ENCODE data around the gene SLC6A18. TPM values are rescaled to one million over a fixed set of nuclear protein-coding genes. Genes with fewer than 3 reads are reported as not detected.

The SLC6A18 gene
- polyA plus RNA-seq, 1 experiment = not detected

DNA sequence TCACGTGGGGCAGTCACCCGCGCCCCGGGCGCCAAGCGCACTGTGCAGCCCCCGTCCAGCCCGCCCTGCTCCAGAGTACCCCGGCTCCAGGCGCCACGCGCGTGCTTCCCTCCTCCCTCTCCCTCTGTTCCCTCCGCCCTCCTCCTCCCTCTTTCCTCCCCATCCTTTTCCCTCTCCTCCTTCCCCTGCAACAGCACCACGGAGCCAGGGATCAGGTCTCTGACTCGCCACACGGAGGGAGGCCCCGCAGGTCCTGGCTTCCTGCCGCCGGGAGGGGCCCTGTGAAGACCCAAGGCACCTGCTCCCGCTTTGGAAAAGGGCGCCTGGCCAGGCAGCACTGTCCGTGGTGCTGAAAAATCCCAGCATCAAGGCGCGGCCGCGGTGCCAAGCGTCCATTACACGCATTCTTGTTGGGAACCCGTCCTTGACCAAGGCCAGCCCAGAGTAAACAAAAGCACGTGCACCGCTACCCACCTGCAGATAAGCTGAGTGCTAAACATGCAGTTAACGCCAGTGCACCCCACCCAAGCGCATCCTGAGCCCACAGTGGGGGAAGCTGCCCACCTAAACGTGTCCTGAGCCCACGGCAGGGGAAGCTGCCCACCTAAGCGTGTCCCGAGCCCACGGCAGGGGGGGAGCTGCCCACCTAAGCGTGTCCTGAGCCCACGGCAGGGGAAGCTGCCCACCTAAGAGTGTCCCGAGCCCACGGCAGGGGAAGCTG is 21.7 kb downstream of the SLC6A18 start:
- ChIA-PET POLR2A (no interaction called here), CTCF (interaction anchor here (0.6 kb wide), 1 partner anchor 397 kb away, joined by 4 read pairs; no protein-coding TSS in a partner anchor)
- no peak for DNase-seq (ENCODE audit: low read depth)
- Histone ChIP-seq H3K36me3 (ENCODE audit: control insufficient read depth, insufficient read depth, low read length) (no peaks in the 10 kb centered on the region), H3K4me3 (ENCODE audit: low read depth, low read length) (no peak overlapping the region), H3K27me3 (ENCODE audit: control insufficient read depth, insufficient read depth, low read length) (0 out of 2 replicates have a peak, but pooled peaks cover 1% of the 10 kb centered on the region)
- TF ChIP-seq, protein P1, sequence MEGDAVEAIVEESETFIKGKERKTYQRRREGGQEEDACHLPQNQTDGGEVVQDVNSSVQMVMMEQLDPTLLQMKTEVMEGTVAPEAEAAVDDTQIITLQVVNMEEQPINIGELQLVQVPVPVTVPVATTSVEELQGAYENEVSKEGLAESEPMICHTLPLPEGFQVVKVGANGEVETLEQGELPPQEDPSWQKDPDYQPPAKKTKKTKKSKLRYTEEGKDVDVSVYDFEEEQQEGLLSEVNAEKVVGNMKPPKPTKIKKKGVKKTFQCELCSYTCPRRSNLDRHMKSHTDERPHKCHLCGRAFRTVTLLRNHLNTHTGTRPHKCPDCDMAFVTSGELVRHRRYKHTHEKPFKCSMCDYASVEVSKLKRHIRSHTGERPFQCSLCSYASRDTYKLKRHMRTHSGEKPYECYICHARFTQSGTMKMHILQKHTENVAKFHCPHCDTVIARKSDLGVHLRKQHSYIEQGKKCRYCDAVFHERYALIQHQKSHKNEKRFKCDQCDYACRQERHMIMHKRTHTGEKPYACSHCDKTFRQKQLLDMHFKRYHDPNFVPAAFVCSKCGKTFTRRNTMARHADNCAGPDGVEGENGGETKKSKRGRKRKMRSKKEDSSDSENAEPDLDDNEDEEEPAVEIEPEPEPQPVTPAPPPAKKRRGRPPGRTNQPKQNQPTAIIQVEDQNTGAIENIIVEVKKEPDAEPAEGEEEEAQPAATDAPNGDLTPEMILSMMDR (IDR thresholded peaks at IDR 0.05; ENCODE audit: insufficient read depth, low read depth, low read length) = no peak

DNA sequence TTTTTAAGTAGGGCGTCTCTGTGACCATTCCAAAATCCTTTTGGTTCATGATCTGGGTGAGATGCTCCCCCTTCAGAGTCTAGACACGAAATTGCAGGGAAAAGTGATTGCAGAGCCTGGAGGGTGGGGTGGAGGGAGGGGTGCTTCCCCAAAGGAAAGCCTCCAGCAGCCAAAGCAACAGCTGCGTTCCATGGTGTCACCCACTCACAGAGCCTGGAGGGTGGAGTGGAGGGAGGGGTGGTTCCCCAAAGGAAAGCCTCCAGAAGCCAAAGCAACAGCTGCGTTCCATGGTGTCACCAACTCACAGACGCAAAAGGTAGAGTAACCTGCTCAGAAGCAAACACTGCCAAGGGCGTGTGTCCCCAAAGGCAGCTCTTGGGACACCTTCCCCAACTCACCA is 22.6 kb downstream of the SLC6A18 start:
- TF ChIP-seq, protein P1 (IDR thresholded peaks at IDR 0.05; ENCODE audit: insufficient read depth, low read depth, low read length) = no peak
- Histone ChIP-seq H3K27me3 (ENCODE audit: control insufficient read depth, insufficient read depth, low read length) (0 out of 2 replicates have a peak, but pooled peaks cover 1% of the 10 kb centered on the region), H3K4me3 (ENCODE audit: low read depth, low read length) (no peak overlapping the region), H3K36me3 (ENCODE audit: control insufficient read depth, insufficient read depth, low read length) (no peaks in the 10 kb centered on the region)
- CTCF ChIA-PET = no interaction called here
- POLR2A ChIA-PET = no interaction called here
- no peak for DNase-seq (ENCODE audit: low read depth)

DNA sequence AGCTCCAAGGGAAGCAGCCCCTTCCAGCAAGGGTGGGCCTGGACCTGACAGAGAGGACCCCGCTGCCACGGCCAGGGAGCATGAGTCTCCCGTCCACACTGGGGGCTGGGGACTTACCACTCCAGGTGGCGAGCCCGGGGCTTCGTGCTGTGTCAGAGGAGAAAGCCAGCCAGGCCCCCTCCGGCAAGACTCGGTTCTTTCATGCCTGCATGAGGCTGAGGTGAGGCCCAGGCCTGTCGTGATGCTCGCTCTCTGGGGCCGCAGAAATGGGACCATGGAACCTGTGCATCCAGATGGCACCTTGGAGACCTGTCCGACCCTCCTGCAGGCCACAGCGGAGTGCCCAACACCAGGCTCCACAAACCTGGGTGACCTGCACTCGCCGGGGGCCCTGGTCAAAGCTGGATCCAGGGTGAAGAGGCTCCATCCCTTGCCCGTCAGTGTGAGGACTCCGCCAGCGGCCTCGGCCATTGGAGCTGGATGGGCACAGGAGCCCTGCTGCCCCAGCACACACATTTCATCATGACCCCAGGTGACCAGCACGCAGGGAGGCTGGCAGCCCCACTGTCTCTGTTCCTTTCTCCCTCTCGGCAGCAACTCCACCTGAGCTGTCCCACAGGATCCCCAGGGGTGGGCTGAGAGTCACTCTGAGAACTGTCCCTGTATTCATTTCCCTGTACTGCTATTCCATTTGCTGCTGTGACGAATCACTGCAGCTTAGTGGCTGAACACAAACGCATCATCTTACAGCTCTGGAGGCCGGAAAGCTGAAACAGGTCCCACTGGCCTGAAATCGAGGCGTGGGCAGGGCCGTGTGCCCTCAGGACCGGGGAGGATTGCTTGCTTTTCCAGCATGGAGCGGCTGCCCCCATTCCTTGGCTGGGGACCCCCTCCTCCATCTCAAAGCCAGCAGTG is 24.4 kb downstream of the SLC6A18 start:
- TF ChIP-seq, protein P1 (IDR thresholded peaks at IDR 0.05; ENCODE audit: insufficient read depth, low read depth, low read length) = no peak
- DNase-seq (ENCODE audit: low read depth) = no peak
- H3K36me3 ChIP-seq (ENCODE audit: control insufficient read depth, insufficient read depth, low read length) = no peaks in the 10 kb centered on the region
- no peak overlapping the region for H3K4me3 ChIP-seq (ENCODE audit: low read depth, low read length)
- ChIA-PET POLR2A (no interaction called here), CTCF (no interaction called here)
- H3K27me3 ChIP-seq (ENCODE audit: control insufficient read depth, insufficient read depth, low read length) = 0 out of 2 replicates have a peak, but pooled peaks cover 1% of the 10 kb centered on the region

DNA sequence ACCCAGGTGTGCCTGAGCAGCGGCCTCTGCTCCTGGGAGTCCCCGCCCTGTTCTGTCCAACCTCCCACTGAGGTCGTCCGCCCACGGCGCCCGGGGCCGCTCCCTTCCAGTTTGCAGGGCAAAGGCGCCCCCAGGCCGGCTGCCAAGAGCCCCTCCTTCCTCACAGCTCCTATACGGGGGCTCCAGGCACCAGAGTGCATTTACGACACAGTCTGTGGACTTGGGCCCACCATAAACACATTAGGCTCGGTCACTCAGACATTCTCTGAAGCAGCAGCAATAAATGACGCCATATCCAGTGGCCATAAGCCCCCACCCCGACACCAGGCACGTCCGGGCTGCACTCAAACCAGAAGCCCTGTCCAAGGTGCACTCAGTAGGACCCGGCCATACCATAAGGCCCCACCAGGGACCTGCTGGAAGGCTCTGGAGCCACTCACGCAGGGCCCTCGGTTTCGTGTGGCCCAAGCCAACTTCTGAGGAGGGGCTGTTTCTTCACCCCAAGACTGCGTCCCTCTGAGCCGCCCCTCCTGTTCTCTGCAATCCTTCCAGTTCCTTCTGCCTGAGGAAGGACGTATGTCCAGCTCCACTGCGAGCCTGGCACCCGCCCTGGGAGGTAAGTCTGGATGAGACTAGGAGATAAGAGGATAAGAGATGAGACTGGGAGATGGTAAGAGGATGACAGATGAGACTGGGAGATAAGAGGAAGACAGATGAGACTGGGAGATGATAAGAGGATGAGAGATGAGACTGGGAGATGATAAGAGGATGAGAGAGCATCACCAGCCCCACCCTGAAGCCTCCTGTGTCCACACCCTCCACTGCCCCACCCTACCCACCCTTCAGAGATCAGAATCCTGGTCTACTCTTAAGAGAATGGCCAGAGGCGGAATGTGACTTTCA is 26.7 kb downstream of the SLC6A18 start:
- H3K27me3 ChIP-seq (ENCODE audit: control insufficient read depth, insufficient read depth, low read length) = 0 out of 2 replicates have a peak, but pooled peaks cover 1% of the 10 kb centered on the region
- H3K4me3 ChIP-seq (ENCODE audit: low read depth, low read length) = no peak overlapping the region
- no peak for DNase-seq (ENCODE audit: low read depth)
- ChIA-PET POLR2A (no interaction called here), CTCF (no interaction called here)
- no peaks in the 10 kb centered on the region for H3K36me3 ChIP-seq (ENCODE audit: control insufficient read depth, insufficient read depth, low read length)
- TF ChIP-seq, protein P1 (IDR thresholded peaks at IDR 0.05; ENCODE audit: insufficient read depth, low read depth, low read length) = no peak
